ENCODE results near the gene GGNBP2. TPM values are rescaled to one million over a fixed set of nuclear protein-coding genes. Genes with fewer than 3 reads are reported as not detected.

GGNBP2 gene
- total and polyA plus RNA-seq, 2 donors (not counting 1 experiment from before 2014, with no cell fraction given): 77.0 to 81.9 TPM

DNA sequence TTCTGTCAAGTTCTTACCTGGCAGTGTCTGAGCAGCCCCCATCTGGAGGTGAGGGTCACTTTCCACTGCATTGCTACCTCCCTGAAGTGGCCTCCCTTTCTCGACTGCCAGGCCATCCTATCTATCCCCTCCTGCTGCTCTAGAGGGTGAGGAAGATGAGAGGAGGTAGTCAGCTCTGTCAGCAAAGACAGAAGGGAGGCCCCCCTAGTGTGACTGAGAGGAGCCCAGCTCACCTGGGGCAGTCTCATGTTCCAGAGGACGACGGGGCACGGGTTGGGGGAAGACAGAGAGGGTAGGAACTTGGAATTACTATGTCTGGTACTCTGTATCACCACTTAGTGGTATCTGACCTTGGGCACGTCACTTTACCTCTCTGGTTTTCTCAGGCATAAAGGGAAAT is 32.1 kb upstream of the GGNBP2 start:
- no peak overlapping the region for H3K27ac ChIP-seq (ENCODE audit: insufficient read depth, low read length)
- no peaks in the 10 kb centered on the region for H4K20me1 ChIP-seq (ENCODE audit: control insufficient read depth, extremely low read depth, insufficient read depth, low read length)
- peaks cover 11% of the 10 kb centered on the region for H3K36me3 ChIP-seq (ENCODE audit: control insufficient read depth, insufficient read depth, low read length)
- H3K4me2 ChIP-seq (ENCODE audit: extremely low read depth, insufficient read depth, low read length): no peak overlapping the region
- DNase-seq (ENCODE audit: low read depth in 2 of 2): no peak
- no peak overlapping the region for H3K9ac ChIP-seq (ENCODE audit: insufficient read depth, low read length)
- no peak overlapping the region for H2AFZ ChIP-seq (ENCODE audit: low read length)
- H3K4me3 ChIP-seq (replicated peaks in 1 of 4; ENCODE audit: control extremely low read depth in 1 of 4, insufficient read depth in 1 of 4, low read depth in 3 of 4, low read length in 4 of 4): no peak overlapping the region
- TF ChIP-seq, protein P1, sequence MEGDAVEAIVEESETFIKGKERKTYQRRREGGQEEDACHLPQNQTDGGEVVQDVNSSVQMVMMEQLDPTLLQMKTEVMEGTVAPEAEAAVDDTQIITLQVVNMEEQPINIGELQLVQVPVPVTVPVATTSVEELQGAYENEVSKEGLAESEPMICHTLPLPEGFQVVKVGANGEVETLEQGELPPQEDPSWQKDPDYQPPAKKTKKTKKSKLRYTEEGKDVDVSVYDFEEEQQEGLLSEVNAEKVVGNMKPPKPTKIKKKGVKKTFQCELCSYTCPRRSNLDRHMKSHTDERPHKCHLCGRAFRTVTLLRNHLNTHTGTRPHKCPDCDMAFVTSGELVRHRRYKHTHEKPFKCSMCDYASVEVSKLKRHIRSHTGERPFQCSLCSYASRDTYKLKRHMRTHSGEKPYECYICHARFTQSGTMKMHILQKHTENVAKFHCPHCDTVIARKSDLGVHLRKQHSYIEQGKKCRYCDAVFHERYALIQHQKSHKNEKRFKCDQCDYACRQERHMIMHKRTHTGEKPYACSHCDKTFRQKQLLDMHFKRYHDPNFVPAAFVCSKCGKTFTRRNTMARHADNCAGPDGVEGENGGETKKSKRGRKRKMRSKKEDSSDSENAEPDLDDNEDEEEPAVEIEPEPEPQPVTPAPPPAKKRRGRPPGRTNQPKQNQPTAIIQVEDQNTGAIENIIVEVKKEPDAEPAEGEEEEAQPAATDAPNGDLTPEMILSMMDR (conservative IDR thresholded peaks at IDR 0.05 in 1 of 2, IDR thresholded peaks at IDR 0.05 in 1 of 2; ENCODE audit: low read depth in 1 of 2, low read length in 2 of 2): no peak
- TF ChIP-seq EZH2 (IDR thresholded peaks at IDR 0.05; ENCODE audit: low read length, missing control alignments): no peak
- H3K4me1 ChIP-seq (ENCODE audit: control insufficient read depth, extremely low read depth, insufficient read depth, low read length): no peaks in the 10 kb centered on the region
- H3K9me3 ChIP-seq (ENCODE audit: control insufficient read depth, insufficient read depth, low read depth, low read length): no peaks in the 10 kb centered on the region
- H3K79me2 ChIP-seq (ENCODE audit: control insufficient read depth, insufficient read depth, low read length): no peaks in the 10 kb centered on the region
- no peaks in the 10 kb centered on the region for H3K27me3 ChIP-seq (ENCODE audit: control insufficient read depth, insufficient read depth, low read length)

DNA sequence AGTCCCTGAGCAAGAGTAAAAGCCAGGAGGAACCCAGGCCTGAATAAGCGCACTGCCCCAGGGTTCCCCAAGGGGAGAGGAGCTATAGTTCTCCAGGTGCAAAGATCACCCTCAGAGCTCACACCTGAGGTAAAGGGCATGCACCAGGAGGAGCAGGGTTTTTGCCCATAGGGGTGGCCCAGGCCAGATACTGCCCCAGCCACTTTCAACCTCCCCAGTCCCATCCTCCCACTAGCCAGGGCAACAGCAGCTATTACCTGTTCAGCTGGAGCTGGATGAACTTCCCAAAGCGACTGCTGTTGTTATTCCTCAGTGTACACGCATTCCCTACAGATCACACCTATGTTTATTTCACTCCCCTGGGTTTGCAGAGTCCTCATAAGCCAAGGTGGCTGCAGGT is 29.9 kb upstream of the GGNBP2 start:
- H3K36me3 ChIP-seq (ENCODE audit: control insufficient read depth, insufficient read depth, low read length): peaks cover 7% of the 10 kb centered on the region
- no peak overlapping the region for H3K27ac ChIP-seq (ENCODE audit: insufficient read depth, low read length)
- no peak overlapping the region for H3K9ac ChIP-seq (ENCODE audit: insufficient read depth, low read length)
- H3K9me3 ChIP-seq (ENCODE audit: control insufficient read depth, insufficient read depth, low read depth, low read length): no peaks in the 10 kb centered on the region
- H3K4me3 ChIP-seq (replicated peaks in 1 of 4; ENCODE audit: control extremely low read depth in 1 of 4, insufficient read depth in 1 of 4, low read depth in 3 of 4, low read length in 4 of 4): no peak overlapping the region
- H4K20me1 ChIP-seq (ENCODE audit: control insufficient read depth, extremely low read depth, insufficient read depth, low read length): no peaks in the 10 kb centered on the region
- DNase-seq (ENCODE audit: low read depth in 2 of 2): no peak
- H3K79me2 ChIP-seq (ENCODE audit: control insufficient read depth, insufficient read depth, low read length): no peaks in the 10 kb centered on the region
- no peak overlapping the region for H2AFZ ChIP-seq (ENCODE audit: low read length)
- no peak overlapping the region for H3K4me2 ChIP-seq (ENCODE audit: extremely low read depth, insufficient read depth, low read length)
- H3K4me1 ChIP-seq (ENCODE audit: control insufficient read depth, extremely low read depth, insufficient read depth, low read length): no peaks in the 10 kb centered on the region
- no peaks in the 10 kb centered on the region for H3K27me3 ChIP-seq (ENCODE audit: control insufficient read depth, insufficient read depth, low read length)
- TF ChIP-seq, protein P1 (conservative IDR thresholded peaks at IDR 0.05 in 1 of 2, IDR thresholded peaks at IDR 0.05 in 1 of 2; ENCODE audit: low read depth in 1 of 2, low read length in 2 of 2): no peak
- no peak for TF ChIP-seq EZH2 (IDR thresholded peaks at IDR 0.05; ENCODE audit: low read length, missing control alignments)

DNA sequence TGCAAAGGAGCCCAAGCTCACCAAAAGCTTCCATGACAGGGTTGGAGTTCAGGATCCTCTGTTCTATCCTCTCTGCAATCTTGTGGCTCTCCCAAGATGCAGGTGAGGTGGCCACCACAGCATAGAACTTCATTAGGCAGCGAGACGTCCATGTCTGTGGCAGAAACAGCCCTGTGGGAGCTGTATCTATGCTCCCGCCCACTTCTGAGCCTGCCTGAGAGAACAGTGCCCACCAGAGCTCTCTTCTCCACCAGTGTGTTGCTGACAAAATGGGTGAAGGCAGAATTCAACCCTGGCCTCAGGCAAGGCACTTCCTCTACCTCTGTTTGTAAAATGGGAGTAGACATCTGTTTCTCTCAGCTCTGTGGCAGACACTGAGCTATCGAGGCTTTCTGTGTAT is 28.9 kb upstream of the GGNBP2 start:
- Histone ChIP-seq H3K4me2 (ENCODE audit: extremely low read depth, insufficient read depth, low read length) (no peak overlapping the region), H3K79me2 (ENCODE audit: control insufficient read depth, insufficient read depth, low read length) (no peaks in the 10 kb centered on the region), H3K9ac (ENCODE audit: insufficient read depth, low read length) (no peak overlapping the region), H2AFZ (ENCODE audit: low read length) (no peak overlapping the region), H3K27me3 (ENCODE audit: control insufficient read depth, insufficient read depth, low read length) (no peaks in the 10 kb centered on the region), H3K4me1 (ENCODE audit: control insufficient read depth, extremely low read depth, insufficient read depth, low read length) (no peaks in the 10 kb centered on the region), H3K27ac (ENCODE audit: insufficient read depth, low read length) (no peak overlapping the region), H3K36me3 (ENCODE audit: control insufficient read depth, insufficient read depth, low read length) (peaks cover 7% of the 10 kb centered on the region), H4K20me1 (ENCODE audit: control insufficient read depth, extremely low read depth, insufficient read depth, low read length) (no peaks in the 10 kb centered on the region), H3K9me3 (ENCODE audit: control insufficient read depth, insufficient read depth, low read depth, low read length) (no peaks in the 10 kb centered on the region), H3K4me3 (replicated peaks in 1 of 4; ENCODE audit: control extremely low read depth in 1 of 4, insufficient read depth in 1 of 4, low read depth in 3 of 4, low read length in 4 of 4) (no peak overlapping the region)
- DNase-seq (ENCODE audit: low read depth in 2 of 2): no peak
- no peak for TF ChIP-seq EZH2 (IDR thresholded peaks at IDR 0.05; ENCODE audit: low read length, missing control alignments)
- TF ChIP-seq, protein P1 (conservative IDR thresholded peaks at IDR 0.05 in 1 of 2, IDR thresholded peaks at IDR 0.05 in 1 of 2; ENCODE audit: low read depth in 1 of 2, low read length in 2 of 2): no peak

Measured in fibroblast of lung (primary cell).